ENCODE data around the gene GALNT17.

The GALNT17 gene

GRCh38 chr7:71721742-71722141 is 589.8 kb downstream of the GALNT17 start:
- H3K4me2 ChIP-seq (ENCODE audit: low read depth, low read length, poor library complexity, severe bottlenecking) = no peak overlapping the region
- no peaks in the 10 kb centered on the region for H4K20me1 ChIP-seq (ENCODE audit: insufficient read depth, low read length, poor library complexity, severe bottlenecking)
- H3F3A ChIP-seq (ENCODE audit: low read depth) = no peaks in the 10 kb centered on the region
- H3K4me1 ChIP-seq (ENCODE audit: insufficient read depth, low read length, poor library complexity, severe bottlenecking) = no peaks in the 10 kb centered on the region
- H3K9me2 ChIP-seq (replicated peaks; ENCODE audit: low read depth, low read length) = no peaks in the 10 kb centered on the region
- no peaks in the 10 kb centered on the region for H3K79me2 ChIP-seq (ENCODE audit: insufficient read depth, low read length)
- no peak overlapping the region for H3K9ac ChIP-seq (ENCODE audit: low read depth, low read length, poor library complexity, severe bottlenecking)
- no peaks in the 10 kb centered on the region; the same call in 1 of the 2 replicates for H3K9me3 ChIP-seq (ENCODE audit: insufficient read depth, low read depth, low read length)
- no peak overlapping the region for H3K4me3 ChIP-seq (ENCODE audit: low read length, poor library complexity, severe bottlenecking)
- no peak overlapping the region for H2AFZ ChIP-seq (ENCODE audit: low read length)
- no peaks in the 10 kb centered on the region for H3K36me3 ChIP-seq (ENCODE audit: insufficient read depth, low read length)
- TF ChIP-seq EZH2phosphoT487 (IDR thresholded peaks at IDR 0.05; ENCODE audit: borderline replicate concordance) = no peak
- TF ChIP-seq CTCF (conservative IDR thresholded peaks at IDR 0.05; ENCODE audit: low read length) = no peak
- no peaks in the 10 kb centered on the region for H3K27me3 ChIP-seq (ENCODE audit: insufficient read depth, low read length, poor library complexity, severe bottlenecking)

GRCh38 chr7:71723859-71724258 is 591.9 kb downstream of the GALNT17 start:
- H3K27me3 ChIP-seq (ENCODE audit: insufficient read depth, low read length, poor library complexity, severe bottlenecking) = no peaks in the 10 kb centered on the region
- H4K20me1 ChIP-seq (ENCODE audit: insufficient read depth, low read length, poor library complexity, severe bottlenecking) = no peaks in the 10 kb centered on the region
- H3F3A ChIP-seq (ENCODE audit: low read depth) = no peaks in the 10 kb centered on the region
- H3K36me3 ChIP-seq (ENCODE audit: insufficient read depth, low read length) = no peaks in the 10 kb centered on the region
- no peaks in the 10 kb centered on the region for H3K4me1 ChIP-seq (ENCODE audit: insufficient read depth, low read length, poor library complexity, severe bottlenecking)
- TF ChIP-seq EZH2phosphoT487 (IDR thresholded peaks at IDR 0.05; ENCODE audit: borderline replicate concordance) (no peak), CTCF (conservative IDR thresholded peaks at IDR 0.05; ENCODE audit: low read length) (no peak)
- no peaks in the 10 kb centered on the region for H3K79me2 ChIP-seq (ENCODE audit: insufficient read depth, low read length)
- H3K9me3 ChIP-seq (ENCODE audit: insufficient read depth, low read depth, low read length) = no peaks in the 10 kb centered on the region; the same call in 1 of the 2 replicates
- H3K4me3 ChIP-seq (ENCODE audit: low read length, poor library complexity, severe bottlenecking) = no peak overlapping the region
- H2AFZ ChIP-seq (ENCODE audit: low read length) = no peak overlapping the region
- H3K9me2 ChIP-seq (replicated peaks; ENCODE audit: low read depth, low read length) = no peaks in the 10 kb centered on the region
- no peak overlapping the region for H3K4me2 ChIP-seq (ENCODE audit: low read depth, low read length, poor library complexity, severe bottlenecking)
- H3K9ac ChIP-seq (ENCODE audit: low read depth, low read length, poor library complexity, severe bottlenecking) = no peak overlapping the region

- Histone ChIP-seq H3K27me3 (ENCODE audit: insufficient read depth, low read length, poor library complexity, severe bottlenecking) (no peaks in the 10 kb centered on the region), H4K20me1 (ENCODE audit: insufficient read depth, low read length, poor library complexity, severe bottlenecking) (no peaks in the 10 kb centered on the region), H3K4me1 (ENCODE audit: insufficient read depth, low read length, poor library complexity, severe bottlenecking) (no peaks in the 10 kb centered on the region), H3K9me3 (ENCODE audit: insufficient read depth, low read depth, low read length) (no peaks in the 10 kb centered on the region), H3F3A (ENCODE audit: low read depth) (no peaks in the 10 kb centered on the region), H3K79me2 (ENCODE audit: insufficient read depth, low read length) (no peaks in the 10 kb centered on the region), H3K4me3 (ENCODE audit: low read length, poor library complexity, severe bottlenecking) (no peak overlapping the region), H2AFZ (ENCODE audit: low read length) (no peak overlapping the region), H3K36me3 (ENCODE audit: insufficient read depth, low read length) (no peaks in the 10 kb centered on the region), H3K9ac (ENCODE audit: low read depth, low read length, poor library complexity, severe bottlenecking) (no peak overlapping the region), H3K4me2 (ENCODE audit: low read depth, low read length, poor library complexity, severe bottlenecking) (no peak overlapping the region), H3K9me2 (replicated peaks; ENCODE audit: low read depth, low read length) (no peaks in the 10 kb centered on the region)
- no peak for TF ChIP-seq CTCF (conservative IDR thresholded peaks at IDR 0.05; ENCODE audit: low read length)
- TF ChIP-seq EZH2phosphoT487 (IDR thresholded peaks at IDR 0.05; ENCODE audit: borderline replicate concordance) = no peak
Measured at GRCh38 chr7:71727347-71727746, 595.4 kb downstream of the GALNT17 start.

All from Loucy (cell line).